Measurements from ENCODE around the gene JMJD8.

JMJD8 gene

GRCh38 chr16:637081-638018 is 46.8 kb downstream of the JMJD8 start:
- peak; percentile 93 for DNase-seq

GRCh38 chr16:636206-637080 is 47.7 kb downstream of the JMJD8 start, which contains the start of gene METTL26:
Gene METTL26 (minus strand): TSS chr16:636305. CDS start chr16:636290, 15 bp downstream.
- peak; percentile 98 for DNase-seq

DNA sequence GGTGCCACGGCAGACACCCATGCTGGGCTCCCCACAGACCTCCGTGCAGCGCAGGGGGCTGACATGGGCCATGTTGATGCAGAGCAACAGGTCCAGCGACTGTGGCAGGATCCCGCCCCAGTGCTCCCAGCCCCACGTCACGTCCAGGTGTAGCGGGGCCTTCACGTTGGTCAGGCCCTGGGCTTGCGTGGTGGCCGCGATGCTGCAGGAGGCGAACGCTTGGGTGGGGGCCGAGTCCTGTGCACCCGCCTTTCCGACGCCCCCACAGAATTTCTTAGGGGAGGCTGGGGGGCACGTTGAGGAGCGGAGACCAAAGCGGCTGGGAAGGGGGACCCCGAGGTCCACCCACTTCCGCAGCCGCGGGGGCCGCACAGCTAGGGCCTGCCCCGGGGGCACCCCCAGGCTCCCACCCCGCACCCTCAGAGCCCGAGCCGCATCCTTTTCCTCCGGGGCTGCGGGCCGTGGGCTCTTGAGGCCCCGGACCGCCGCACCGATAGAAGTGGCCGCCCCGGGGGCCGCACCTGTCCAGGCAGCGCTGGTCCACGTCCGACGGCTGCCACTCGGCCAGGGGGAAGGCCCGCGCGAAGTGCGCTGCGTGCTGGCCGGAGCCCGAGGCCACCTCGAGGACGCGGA is 48.4 kb downstream of the JMJD8 start:
- peak; percentile 54 for DNase-seq

- no peak for DNase-seq
Measured at GRCh38 chr16:634996-635395, 49.1 kb downstream of the JMJD8 start.

DNA sequence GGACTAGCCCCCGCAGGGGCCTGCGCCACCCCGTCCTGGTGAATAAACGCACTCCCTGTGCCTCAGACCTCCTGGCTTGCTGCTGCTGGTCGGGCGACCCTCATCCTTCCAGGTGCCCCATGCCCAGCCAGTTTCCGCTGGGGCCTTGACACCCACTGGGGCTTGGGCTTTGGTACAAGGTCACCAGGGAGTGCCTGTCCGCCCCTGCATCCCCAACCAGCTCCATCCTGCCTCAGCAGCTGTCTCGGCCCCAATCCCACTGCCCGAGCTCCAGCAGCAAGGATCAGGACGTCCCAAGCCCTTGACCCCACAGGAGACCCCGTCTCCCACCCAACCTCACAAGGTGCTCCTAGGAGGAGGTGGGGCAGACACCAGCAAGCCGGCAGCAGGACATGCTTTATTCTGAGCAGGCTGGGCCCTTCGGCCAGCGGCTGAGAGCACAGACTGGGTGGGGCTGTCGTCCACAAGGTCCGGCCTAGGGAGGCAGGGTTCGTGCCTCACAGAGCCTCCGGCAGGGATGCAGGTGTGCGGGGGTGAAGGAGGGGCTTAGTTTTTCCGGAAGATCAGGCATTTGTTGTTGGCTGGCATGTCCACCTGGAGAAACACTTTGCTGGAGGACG is 50.0 kb downstream of the JMJD8 start:
- DNase-seq, result no peak

DNA sequence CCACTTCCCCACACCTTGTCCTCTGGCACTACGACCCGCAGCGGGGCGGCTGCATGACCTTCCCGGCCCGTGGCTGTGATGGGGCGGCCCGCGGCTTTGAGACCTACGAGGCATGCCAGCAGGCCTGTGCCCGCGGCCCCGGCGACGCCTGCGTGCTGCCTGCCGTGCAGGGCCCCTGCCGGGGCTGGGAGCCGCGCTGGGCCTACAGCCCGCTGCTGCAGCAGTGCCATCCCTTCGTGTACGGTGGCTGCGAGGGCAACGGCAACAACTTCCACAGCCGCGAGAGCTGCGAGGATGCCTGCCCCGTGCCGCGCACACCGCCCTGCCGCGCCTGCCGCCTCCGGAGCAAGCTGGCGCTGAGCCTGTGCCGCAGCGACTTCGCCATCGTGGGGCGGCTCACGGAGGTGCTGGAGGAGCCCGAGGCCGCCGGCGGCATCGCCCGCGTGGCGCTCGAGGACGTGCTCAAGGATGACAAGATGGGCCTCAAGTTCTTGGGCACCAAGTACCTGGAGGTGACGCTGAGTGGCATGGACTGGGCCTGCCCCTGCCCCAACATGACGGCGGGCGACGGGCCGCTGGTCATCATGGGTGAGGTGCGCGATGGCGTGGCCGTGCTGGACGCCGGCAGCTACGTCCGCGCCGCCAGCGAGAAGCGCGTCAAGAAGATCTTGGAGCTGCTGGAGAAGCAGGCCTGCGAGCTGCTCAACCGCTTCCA is 50.6 kb downstream of the JMJD8 start:
- DNase-seq, result no peak

GRCh38 chr16:632486-633335 is 51.4 kb downstream of the JMJD8 start:
- DNase-seq, result no peak

DNA sequence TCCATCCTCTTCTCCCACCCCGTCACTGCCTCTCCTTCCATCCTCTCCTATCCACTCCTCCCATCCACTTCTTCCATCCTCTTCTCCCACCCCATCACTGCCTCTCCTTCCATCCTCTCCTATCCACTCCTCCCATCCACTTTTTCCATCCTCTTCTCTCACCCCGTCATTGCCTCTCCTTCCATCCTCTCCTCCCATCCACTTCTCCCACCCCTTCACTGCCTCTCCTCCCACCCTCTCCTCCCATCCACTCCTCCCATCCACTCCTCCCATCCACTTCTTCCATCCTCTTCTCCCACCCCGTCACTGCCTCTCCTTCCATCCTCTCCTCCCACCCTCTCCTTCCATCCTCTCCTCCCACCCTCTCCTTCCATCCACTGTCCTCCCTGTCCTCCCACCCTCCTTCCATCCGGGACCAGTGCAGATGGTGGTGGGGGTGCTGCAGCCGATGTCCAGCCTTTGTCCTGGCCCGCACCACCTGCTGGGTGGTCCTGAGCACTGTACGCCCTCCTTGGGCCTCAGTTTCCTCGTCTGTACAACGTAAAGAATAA is 52.3 kb downstream of the JMJD8 start:
- DNase-seq, result no peak
